NT2/D1 (cell line): ENCODE measurements around the gene SNX27.

Experiments used
- SUZ12 ChIP-seq: IDR thresholded peaks from 2 replicates; pipeline ENCODE4 v1.6.1; 2011; ENCODE audit not compliant: insufficient read length, insufficient read depth; ENCODE audit errors: extremely low read depth
- YY1 ChIP-seq: IDR thresholded peaks from 2 replicates; pipeline ENCODE4 v1.6.1; 2011; ENCODE audit not compliant: insufficient read length, insufficient read depth
- ZNF274 ChIP-seq: IDR thresholded peaks from 2 replicates; pipeline ENCODE4 v1.6.1; 2011; ENCODE audit warnings: mild to moderate bottlenecking, low read depth, low read length

- TF ChIP-seq YY1 (no peak), SUZ12 (no peak), ZNF274 (no peak)
Measured at GRCh38 chr1:151693057-151693651, 81.3 kb downstream of the SNX27 start.
